HG02798 (cell line): ENCODE measurements around the gene ZNF407.

Source experiments
- ATAC-seq: cut with Tn5 transposase; IDR thresholded peaks from one replicate; pipeline ENCODE4 v1.9.1; 2021; ENCODE audit warnings: mild to moderate bottlenecking; ENCODE audit not compliant: unreplicated experiment, poor library complexity

ZNF407 gene

DNA sequence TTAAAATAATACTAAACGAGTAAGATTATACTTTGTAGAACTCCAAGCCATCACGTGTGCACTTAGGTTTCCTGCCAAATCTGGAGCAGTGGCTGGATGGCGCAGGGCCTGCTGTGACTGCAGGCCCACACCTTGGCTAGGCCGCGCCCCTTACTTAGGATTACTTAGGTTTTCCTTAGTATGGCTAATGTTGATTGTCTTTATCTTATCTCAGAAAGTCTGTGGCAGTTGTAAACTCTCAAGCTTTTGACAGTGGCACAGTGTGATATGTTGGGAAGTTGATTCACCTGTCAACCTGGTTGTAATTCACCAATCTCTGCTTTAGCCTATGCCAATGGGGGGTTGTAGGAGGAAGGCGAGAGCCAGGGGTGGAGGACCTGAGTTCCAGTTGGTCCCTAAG lies 208.4 kb downstream of the ZNF407 start:
- no peak for ATAC-seq

DNA sequence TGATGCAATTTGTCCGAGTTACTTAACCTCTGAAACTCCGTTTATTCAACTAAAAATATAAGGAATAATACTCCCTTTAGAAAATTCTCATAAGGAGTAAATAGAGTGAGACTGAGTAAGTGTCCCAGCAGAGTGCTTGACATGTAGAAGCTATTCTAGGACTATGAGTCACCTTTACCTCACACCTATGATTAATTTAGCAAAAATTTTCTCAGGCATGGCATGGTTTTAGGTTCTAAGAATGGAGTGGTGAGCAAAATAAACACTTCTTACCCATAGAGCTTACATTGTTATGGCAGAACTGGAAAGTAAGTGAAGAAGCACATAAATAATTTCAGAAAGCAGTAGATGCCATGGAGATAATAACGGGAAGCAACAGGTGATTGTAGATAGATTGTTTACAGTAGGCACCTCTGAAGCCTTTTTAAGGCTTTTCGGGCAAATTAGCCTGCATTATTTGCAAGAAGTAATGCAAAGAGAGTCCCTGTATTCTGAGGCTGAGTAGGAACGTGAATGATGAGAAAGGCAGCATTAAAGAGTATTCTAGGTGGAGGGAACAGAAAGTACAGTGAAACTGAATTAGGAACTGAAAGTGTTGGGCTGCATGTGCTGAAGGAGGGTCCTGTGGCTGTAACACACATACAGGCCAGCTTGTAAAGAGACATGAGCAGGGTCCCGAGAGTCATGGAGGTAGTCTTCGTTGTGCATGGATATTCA lies 209.2 kb downstream of the ZNF407 start:
- ATAC-seq: peak; percentile 97

DNA sequence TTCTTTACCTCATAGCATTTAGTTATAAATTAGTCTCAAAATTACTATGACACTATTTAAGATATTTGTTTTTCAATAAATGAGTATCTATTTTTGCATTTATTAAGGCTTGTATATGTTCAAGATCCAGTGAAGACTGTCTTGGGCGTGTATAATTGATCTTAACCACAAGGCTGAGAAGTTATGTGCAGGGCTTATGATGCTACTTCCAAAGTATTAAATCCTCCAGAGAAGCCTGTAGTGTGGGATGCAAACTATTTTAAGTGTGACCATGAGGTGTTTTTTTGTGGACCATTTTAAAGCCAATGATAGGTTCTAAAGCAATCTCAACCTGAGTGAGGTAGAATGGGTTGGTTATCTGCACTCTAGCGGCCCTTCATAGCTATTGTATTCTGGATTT lies 219.9 kb downstream of the ZNF407 start:
- ATAC-seq: no peak

DNA sequence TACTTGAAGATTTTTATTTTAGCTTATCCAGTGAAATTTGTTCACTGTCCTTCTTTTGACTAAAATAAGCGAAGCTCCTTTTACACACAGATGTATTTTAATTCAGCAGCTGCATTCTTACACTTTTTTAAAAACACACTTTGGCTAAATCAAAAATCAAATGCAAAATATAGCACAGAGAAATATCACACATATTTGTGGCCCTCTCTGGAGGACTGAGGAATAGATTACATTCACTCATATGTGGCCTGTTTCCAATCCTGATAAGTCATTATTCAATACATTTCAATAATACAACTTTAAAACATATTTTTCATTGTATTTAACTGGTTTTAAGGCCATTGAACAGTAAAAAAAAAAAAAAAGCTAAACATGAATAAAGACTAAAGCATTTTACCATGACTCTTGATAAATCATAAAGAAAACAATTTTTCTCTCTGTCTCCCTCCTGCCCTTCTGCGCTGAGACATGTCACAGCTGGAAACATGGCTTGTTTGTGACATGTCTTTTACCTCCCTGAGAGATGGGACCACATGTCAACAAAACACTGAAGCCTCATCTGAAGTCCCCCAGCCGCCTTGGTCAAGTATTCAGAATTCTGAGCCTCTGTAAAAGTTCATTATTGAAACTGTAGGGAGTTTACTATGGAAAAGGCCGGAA lies 221.0 kb downstream of the ZNF407 start:
- no peak for ATAC-seq

DNA sequence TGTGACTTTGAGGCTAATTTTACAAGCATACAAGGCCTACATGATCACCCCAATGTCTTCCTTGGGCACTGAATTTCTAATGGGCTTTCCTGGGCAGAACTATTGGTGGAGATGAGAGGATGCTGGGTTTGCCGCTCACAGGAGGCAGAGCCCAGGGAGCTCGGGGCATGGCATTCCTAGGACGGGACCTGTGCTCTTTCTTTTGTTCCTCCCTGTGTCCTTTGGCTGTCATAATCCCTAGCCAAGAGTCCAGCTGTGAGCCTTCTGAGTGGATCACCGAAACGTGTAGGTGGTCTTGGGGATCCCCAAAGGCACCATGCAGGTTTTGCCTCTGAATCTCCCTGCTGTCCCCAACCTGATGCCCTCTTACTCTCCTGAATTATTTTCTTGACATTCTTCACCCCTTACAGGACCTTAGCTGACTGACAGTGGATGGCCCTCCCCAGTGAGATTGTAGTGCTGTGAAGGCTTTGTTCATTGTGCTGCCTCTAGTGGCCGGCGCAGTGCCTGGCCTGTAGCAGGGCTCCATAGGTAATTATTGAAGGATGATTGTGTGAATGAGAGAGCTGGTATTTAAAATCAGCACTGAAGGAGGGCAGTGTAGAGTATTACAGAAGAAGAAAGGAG lies 221.9 kb downstream of the ZNF407 start:
- ATAC-seq: peak; percentile 73

DNA sequence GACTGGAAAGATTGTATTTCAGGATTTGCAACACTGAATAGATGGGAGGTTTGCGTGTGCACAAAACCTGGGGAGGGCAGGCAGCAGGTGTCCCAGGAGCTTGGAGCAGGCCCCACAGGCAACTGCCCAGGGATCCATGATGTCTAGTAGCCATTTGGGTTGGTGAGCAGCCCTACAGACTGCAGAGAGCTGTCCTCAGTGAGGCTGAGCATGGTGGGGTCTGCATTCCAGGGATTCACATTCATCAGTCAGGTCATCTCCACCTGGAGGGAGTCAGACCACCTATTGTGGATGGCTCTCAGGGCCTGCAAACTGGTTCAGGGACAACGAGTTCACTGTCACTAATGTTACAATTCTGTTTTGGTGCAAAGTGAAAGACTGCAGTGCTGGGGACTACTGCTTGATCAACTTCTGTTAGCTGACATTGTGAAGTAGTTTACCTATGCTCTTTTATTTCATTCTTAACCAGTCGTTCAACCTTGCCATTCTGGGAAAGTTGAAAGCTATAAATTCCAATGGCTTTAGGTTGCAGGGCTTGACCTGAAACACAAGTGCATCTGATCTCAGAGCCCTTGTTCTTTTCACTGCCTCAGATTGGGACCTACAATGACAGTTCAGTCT lies 222.6 kb downstream of the ZNF407 start:
- no peak for ATAC-seq

DNA sequence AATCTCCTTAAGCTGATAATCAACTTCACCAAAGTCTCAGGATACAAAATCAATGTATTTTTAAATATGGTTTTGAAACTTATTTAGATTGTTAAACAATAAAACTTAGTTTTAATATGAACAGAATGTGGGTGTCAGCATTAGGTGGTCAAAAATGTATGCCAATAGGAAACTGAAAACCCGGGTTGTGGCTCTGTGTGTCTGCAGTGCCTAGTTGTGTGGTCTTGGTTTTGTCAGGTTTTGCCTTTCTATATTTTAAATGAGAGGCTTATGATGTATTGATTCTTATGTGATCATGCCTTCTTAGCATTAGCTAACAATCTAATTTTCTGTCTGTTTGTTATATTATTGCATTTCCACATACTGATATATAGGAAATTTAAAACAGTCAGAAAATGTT lies 227.8 kb downstream of the ZNF407 start:
- ATAC-seq: peak; percentile 49

DNA sequence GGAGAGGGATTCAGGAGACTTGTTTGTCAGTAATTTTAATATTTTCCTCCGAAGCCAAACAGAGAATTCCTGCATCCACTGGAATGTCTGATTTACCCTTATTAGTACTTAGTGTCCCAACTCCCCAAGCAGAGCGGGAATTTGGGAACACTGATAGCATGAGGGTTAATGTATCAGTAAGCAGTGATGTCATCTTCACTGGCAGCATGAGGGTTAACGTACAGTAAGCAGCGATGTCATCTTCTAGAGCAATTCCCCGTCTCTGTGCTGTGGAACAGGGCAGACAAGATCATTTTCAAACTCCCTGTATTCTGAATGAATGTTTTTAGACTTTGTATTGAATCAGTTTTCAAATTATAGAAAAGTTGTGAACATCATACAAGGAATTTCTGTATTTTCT lies 228.9 kb downstream of the ZNF407 start:
- no peak for ATAC-seq

DNA sequence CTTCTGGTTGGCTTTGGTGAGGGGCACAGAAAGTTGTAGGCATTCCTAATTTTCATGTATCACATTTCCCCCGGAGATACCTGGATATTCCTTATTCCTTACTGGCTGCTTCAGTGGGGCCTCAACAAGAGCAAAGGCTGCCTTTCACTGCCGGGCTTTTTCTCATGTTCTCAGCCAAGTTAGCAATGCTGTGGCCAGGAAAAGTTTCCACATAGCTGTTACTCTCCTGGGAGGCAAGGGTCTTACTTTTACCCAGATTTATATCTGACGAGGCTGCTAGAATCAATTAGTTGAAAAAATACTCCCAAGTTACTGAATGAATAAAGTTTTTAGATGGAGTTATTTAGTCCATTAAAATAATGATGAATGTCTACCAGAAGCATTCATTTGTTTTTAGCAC lies 230.5 kb downstream of the ZNF407 start:
- no peak for ATAC-seq

DNA sequence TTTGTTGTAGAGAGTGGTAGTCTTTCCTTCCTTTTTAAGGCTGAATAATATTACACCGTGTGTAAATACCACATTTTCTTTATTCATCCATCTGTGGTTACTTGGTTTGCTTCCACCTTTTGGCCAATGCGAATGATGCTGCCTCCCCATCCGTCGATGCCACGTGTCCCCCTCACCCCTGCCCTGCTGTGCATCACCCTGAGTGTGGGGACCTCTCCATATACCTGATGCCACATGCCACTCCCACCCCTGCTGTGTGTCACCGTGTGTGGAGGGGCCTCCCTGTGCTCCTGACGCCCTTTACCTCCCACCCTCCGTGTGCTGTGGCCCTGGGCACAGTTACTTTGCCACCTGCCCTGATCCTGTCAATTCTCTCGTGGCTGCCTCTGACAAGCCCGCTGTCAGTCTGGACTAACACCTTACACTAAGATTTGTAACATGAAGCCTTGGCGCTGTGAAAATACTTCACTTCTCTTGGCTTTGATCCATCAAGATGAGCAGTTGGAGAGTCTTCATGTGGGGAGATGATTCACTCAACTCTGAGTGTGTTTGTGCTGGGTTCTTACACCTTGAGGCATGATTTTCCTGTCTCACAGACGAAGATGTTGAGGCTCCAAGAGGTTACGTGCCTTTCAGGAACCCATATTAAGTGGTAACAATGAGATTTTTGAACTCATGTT lies 234.0 kb downstream of the ZNF407 start:
- no peak for ATAC-seq

DNA sequence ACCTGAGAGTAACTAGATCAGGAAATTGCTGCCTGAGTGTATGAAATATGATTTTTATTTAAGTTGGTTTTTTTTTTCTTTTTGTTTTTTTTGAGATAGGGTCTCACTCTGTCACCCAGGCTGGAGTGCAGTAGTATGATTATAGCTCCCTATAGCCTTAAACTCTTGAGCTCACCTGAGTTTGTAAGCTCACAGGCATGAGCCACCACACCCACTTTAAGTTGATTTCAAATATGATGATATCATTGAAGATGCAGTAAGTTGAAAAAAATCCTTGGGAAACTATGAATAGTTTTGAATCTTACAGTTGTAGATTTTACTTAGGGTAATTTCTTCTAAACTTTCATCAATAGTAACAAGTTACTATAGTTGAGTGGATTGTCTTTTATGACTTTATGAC lies 234.7 kb downstream of the ZNF407 start:
- no peak for ATAC-seq

DNA sequence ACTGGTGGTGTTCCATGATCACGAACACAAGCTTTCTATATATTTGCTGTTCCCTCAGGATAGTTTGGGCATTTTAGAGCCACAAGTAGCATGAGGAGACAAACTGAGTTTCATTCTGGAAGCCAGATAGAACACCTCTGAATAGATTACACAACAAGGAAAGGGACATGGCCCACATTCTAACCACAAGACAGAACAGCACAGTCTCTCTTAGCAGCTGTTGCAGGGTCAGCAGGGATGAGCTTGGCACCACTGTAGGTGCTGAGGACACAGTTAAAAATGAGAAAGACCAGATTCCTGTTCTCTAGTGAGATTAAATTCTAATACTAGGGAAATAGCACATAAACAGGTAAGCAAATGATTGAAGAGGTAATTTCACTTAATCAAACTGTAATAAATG lies 235.3 kb downstream of the ZNF407 start:
- no peak for ATAC-seq

DNA sequence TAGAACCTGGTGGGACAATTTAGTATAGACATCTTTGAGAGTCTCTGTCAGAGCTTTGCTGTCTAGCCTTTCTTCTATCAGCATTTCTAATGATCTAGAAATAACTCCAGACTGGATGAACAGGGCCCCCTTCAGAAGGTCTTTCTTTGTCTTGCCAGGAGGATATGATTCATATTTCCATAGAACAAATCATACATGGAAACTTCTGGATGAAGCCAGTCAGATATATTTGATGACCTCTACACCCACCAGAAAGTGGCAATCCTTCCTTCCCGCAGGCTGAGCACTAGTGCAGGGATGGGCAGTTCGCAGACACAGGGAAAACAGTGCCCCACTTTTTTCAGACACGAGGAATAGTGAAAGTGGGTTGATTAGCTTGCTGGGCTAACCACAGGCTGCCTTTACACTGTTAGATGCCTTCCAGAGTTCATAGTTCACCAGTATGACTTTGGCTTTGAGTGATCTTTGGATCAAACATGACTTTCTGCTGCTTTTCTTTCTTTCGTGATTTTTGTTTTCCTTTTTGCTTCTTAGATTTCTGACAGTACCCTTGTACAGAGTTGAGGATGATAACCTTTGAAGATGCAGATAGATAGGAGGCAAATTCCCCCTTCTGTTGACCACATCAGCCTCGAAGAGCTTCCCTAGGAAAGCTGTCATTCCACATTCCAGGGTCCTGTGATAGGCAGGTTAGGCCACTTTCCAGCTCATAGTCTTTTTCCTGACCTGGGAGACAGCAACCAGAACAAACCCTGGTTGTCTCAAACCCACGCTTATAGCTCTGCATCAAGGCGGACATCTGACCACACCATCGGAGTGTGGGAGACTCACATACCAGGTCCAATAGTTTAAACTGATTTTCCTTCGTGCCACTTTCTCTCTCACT lies 237.0 kb downstream of the ZNF407 start:
- ATAC-seq: no peak

DNA sequence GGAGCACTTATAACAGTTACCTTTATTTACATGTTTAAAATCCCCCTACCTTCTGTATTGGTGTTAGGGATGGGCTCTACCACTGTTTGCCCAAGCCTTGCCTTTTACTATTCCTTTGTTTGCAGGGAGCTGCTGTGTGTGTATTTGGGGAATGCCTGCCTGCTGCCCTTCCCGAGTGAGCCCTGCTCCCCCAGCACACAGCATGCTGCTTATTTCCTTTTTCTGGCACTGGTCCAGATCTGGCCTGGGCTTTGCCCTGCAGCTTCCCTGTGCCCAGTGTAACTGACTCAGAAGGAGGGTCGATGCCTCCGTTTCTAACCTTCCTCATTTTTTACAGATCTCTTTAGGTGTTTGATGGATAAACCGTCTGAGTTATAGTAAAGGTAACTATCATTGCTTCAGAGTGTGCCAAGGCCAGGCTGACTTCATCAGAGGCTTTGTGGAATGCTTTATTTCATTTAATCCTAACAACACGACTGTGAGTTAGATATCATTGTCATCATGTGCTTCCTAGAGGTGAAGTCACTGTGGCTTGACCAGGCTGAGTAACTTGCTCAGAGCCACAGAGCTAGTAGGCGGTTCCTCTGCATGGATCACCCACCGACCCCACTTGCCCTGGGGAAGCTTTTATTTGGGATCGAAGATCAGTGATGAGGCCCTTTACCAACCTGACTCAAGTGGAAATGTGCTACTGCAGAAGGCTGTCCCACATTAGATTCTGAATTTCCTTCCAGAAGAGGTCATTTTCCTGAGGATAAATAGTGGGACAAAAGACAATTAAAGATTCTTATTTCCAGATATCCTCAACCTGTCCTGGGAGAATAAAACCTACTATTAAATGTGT lies 238.8 kb downstream of the ZNF407 start:
- ATAC-seq: no peak

DNA sequence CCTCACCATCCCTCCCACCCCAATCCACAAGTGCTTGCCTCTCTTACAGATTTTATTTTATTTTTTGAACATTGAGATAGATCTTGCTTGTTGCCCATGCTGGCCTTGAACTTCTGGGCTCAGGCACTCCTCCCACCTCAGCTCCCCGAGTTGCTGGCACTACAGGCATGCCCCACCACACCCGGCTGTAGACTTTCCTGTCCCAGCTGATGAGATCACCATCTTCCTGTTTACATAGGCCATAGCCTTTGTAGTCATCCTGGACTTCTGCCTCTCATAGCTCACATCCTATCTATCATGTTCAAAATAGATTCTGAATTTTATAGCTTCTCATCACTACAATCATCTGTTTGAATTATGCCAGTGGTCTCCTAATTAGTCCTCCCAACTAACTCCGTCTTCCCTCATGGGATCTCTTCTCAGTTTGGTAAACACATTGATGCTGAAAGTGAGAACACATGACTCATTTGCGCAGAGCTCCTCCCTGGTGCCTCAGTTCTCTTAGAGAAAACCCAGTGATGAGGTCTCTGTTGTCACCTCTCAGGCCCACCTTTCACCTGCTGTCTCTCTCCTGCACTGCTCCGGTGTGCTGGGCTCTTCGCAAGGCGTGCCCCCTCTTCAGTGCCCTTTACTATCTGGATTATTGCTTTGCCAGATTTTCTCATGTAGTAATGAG lies 243.0 kb downstream of the ZNF407 start:
- ATAC-seq: no peak

DNA sequence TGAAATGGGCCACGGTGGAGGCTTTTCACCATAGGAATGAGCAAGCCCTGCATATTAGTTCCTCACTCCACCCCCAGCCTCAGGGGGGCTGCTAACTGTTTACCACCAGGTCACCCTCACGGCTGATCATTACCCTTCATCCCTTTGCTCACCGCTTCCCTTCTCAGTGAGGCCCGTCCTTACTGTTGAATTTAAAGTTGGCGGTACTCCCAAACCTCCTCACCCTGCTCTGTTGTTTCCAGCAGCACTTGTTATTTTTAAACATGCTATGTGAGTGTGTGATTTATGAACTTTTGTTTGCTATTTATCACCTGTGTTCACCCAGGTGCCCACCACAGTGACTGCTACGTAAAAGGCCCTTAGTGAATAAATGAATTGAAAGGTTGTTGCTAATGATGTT lies 243.6 kb downstream of the ZNF407 start:
- ATAC-seq: no peak

DNA sequence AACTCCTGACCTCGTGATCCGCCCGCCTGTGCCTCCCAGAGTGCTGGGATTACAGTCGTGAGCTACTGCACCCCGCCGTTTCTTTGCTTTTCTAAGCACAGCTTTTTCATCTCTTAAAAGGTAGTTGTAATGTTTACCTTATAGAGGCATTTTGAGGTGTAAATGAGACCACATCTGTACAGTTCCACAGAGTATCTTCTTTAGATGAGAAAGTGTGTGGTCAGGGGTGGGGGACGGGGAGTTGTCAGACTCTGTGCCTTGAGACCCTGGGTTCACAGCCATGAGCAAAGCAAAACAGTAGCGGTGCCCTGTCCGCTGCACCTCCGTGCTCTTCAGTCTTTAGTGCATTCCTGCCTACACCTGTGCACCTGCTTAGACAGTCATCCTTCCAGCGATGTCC lies 251.6 kb downstream of the ZNF407 start:
- no peak for ATAC-seq

DNA sequence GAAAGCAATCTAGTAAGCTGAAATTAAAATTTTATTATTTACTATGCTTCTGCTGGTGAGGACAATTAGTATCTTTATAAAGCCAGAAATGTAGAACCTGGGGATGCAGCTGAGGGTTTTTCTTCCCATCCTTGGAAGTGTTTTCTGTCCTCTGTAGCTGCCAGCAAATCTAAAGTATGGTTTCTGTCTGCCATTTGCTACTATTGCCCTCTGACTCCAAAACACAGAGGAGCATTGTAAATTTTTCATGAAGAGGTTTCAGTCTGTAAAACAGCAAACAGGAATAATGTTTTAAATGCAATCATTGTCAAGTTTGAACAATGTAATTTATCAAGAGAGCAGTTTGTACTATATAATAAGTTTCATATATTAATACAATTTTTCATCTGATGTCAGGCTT lies 258.8 kb downstream of the ZNF407 start:
- ATAC-seq: no peak
